Endothelial cell of umbilical vein (primary cell): ENCODE measurements around the gene PBX2. TPM values are rescaled to one million over a fixed set of nuclear protein-coding genes. Genes with fewer than 3 reads are reported as not detected.

Source experiments
- BruUV-seq: library from RNA; stranded (reverse); fragments of 400-500 nt; replicated peaks from 2 replicates; lab custom pipeline; 2021; lab: Mats Ljungman, UMichigan
- CTCF ChIA-PET: fragments of 300-600, 350-600 bp; sonication (Branson Sonifier 250); formaldehyde crosslinking; loops from one replicate; lab custom pipeline; 2021; ENCODE audit warnings: antibody characterized with exemption, inconsistent platforms; lab: Charles Lee
- POLR2A ChIA-PET: fragments of 300-600, 350-600 bp; sonication (Branson Sonifier 250); formaldehyde crosslinking; loops from one replicate; lab custom pipeline; 2021; ENCODE audit warnings: antibody characterized with exemption, inconsistent platforms; lab: Charles Lee
- DNase-seq: peaks from one replicate; pipeline ENCODE4 v3.0.0-alpha.2; 2011; ENCODE audit warnings: low read depth, low spot score
- FAIRE-seq: peaks from 2 replicates; lab custom pipeline; 2011; peaks lifted over from hg19 to GRCh38; lab: Jason Lieb, UNC
- H2AFZ ChIP-seq: 2 replicates; pipeline ENCODE4 v1.6.0; 2012; ENCODE audit warnings: low read depth, low read length, control low read depth, inconsistent platforms
- H3K27ac ChIP-seq: 2 replicates; pipeline ENCODE4 v1.5.1; 2011; ENCODE audit warnings: low read depth, mild to moderate bottlenecking, control low read depth, low read length, moderate library complexity; ENCODE audit not compliant: insufficient read depth
- H3K27me3 ChIP-seq, 2 experiments: 2 replicates each; pipeline versions ENCODE4 v1.6.0 to v1.6.1; 2011; ENCODE audit warnings: low read length in 2 of 2, mixed read lengths in 1 of 2; ENCODE audit not compliant: control insufficient read depth in 2 of 2, insufficient read depth in 2 of 2
- H3K36me3 ChIP-seq, 2 experiments: 2 replicates in 1 of 2; 3 replicates in 1 of 2; pipeline ENCODE4 v1.5.1; 2011; ENCODE audit warnings: low read length in 2 of 2, mild to moderate bottlenecking in 1 of 2, moderate library complexity in 1 of 2; ENCODE audit not compliant: control insufficient read depth in 2 of 2, insufficient read depth in 2 of 2; ENCODE audit errors: extremely low read depth in 1 of 2
- H3K4me1 ChIP-seq: 3 replicates; pipeline ENCODE4 v1.5.1; 2011; ENCODE audit warnings: mild to moderate bottlenecking, low read length; ENCODE audit not compliant: control insufficient read depth, insufficient read depth; ENCODE audit errors: extremely low read depth
- H3K4me2 ChIP-seq: 2 replicates; pipeline ENCODE4 v1.6.1; 2011; ENCODE audit warnings: low read length, control low read depth, mixed read lengths; ENCODE audit not compliant: insufficient read depth
- H3K4me3 ChIP-seq, 3 experiments: fragments of 200-600 bp in 1 of 3; sonication (generic), shearing (Covaris generic) in 1 of 3; replicated peaks in 1 of 3; 2 replicates each; pipeline ENCODE4 v1.5.1; 2011 to 2016; ENCODE audit warnings: control low read depth in 3 of 3, low read length in 3 of 3, mild to moderate bottlenecking in 2 of 3, inconsistent platforms in 1 of 3, low read depth in 1 of 3, moderate library complexity in 1 of 3; ENCODE audit not compliant: insufficient read depth in 1 of 3
- H3K79me2 ChIP-seq: 2 replicates; pipeline ENCODE4 v1.6.0; 2012; ENCODE audit warnings: low read length, inconsistent platforms; ENCODE audit not compliant: control insufficient read depth, insufficient read depth
- H3K9ac ChIP-seq: replicated peaks from 2 replicates; pipeline ENCODE3; 2011; ENCODE audit warnings: low read length, control low read depth; ENCODE audit not compliant: insufficient read depth; ENCODE audit errors: extremely low read depth
- H3K9me1 ChIP-seq: replicated peaks from 3 replicates; pipeline ENCODE4 v1.6.0; 2011; ENCODE audit warnings: mild to moderate bottlenecking, low read length; ENCODE audit not compliant: control insufficient read depth, insufficient read depth; ENCODE audit errors: extremely low read depth
- H3K9me3 ChIP-seq: replicated peaks from 2 replicates; pipeline ENCODE4 v1.5.1; 2012; ENCODE audit warnings: low read length, inconsistent platforms; ENCODE audit not compliant: control insufficient read depth, insufficient read depth
- H4K20me1 ChIP-seq: replicated peaks from 2 replicates; pipeline ENCODE3; 2011; ENCODE audit warnings: mild to moderate bottlenecking, low read length; ENCODE audit not compliant: control insufficient read depth, insufficient read depth; ENCODE audit errors: extremely low read depth
- EZH2 ChIP-seq: IDR thresholded peaks from 2 replicates; pipeline ENCODE4 v1.6.1; 2012; ENCODE audit warnings: borderline replicate concordance, low read depth, mild to moderate bottlenecking, moderate library complexity, low read length, inconsistent platforms; ENCODE audit not compliant: severe bottlenecking
- FOS ChIP-seq: IDR thresholded peaks from 2 replicates; pipeline ENCODE4 v1.6.1; 2011; ENCODE audit warnings: mild to moderate bottlenecking, low read length, moderate library complexity, borderline replicate concordance; ENCODE audit not compliant: insufficient read depth
- GATA2 ChIP-seq: IDR thresholded peaks from 2 replicates; pipeline ENCODE4 v1.7.0; 2011; ENCODE audit warnings: low read depth, mild to moderate bottlenecking, moderate library complexity, mixed read lengths, low read length; ENCODE audit not compliant: insufficient read length, insufficient read depth
- JUN ChIP-seq: IDR thresholded peaks from 2 replicates; pipeline ENCODE4 v1.6.1; 2011; ENCODE audit warnings: borderline replicate concordance, low read depth; ENCODE audit not compliant: insufficient read length, insufficient read depth
- MYC ChIP-seq: IDR thresholded peaks from one replicate; pipeline ENCODE4 v1.6.1; 2011; ENCODE audit warnings: mild to moderate bottlenecking, low read depth, low read length
- POLR2A ChIP-seq: IDR thresholded peaks from 2 replicates; pipeline ENCODE4 v1.6.1; 2012; ENCODE audit warnings: low read depth, mild to moderate bottlenecking, control low read depth, low read length
- POLR2AphosphoS5 ChIP-seq: IDR thresholded peaks from 2 replicates; pipeline ENCODE4 v1.6.1; 2012; ENCODE audit warnings: low read depth, mild to moderate bottlenecking, control low read depth, low read length, moderate library complexity; ENCODE audit not compliant: insufficient read depth
- dilution Hi-C: fragments of 300-500 bp; cut with MboI; formaldehyde crosslinking; loops from one replicate; pipeline ENCODE4 v1.15.0; 2019; ENCODE audit warnings: low sequenced_read_pairs; ENCODE audit not compliant: extremely low pct_ligation_motif_present
- intact Hi-C: fragments of 100-400 bp; cut with micrococcal nuclease; formaldehyde crosslinking; loops from one replicate; pipeline ENCODE4 v1.10.0; 2022
- polyA plus RNA-seq, 4 experiments: library from polyadenylated mRNA; depleted of rRNA in 3 of 4; stranded (reverse) in 3 of 4; unstranded in 1 of 4; fragments of >200 nt; gene quantifications; 2 replicates each; pipeline versions ENCODE4 v1.2.1 to v1.2.3, GENCODE V29; 2011 to 2012; ENCODE audit warnings: missing spikeins in 1 of 4
- total RNA-seq: library from RNA; stranded (reverse); gene quantifications from 2 replicates; pipeline ENCODE4 v1.2.3, GENCODE V29; 2021
- TF ChIP-seq, protein P1 (sequence below): IDR thresholded peaks from 2 replicates; pipeline ENCODE4 v1.6.1; 2011; ENCODE audit not compliant: insufficient read depth, insufficient read length
- TF ChIP-seq, protein P2 (sequence below), 2 donors: IDR thresholded peaks; 1 replicate in 1 of 2; 2 replicates in 1 of 2; pipeline ENCODE4 v1.5.1; 2011; ENCODE audit warnings: low read length in 2 of 2, mild to moderate bottlenecking in 2 of 2, moderate library complexity in 2 of 2, control low read depth in 1 of 2, inconsistent platforms in 1 of 2, low read depth in 1 of 2; ENCODE audit not compliant: insufficient read depth in 1 of 2; ENCODE audit errors: extremely low read depth in 1 of 2

Gene PBX2
- total and polyA plus RNA-seq, 2 donors (not counting 3 experiments of a cell fraction or from before 2014, with no cell fraction given), result 82.3 to 100 TPM

DNA sequence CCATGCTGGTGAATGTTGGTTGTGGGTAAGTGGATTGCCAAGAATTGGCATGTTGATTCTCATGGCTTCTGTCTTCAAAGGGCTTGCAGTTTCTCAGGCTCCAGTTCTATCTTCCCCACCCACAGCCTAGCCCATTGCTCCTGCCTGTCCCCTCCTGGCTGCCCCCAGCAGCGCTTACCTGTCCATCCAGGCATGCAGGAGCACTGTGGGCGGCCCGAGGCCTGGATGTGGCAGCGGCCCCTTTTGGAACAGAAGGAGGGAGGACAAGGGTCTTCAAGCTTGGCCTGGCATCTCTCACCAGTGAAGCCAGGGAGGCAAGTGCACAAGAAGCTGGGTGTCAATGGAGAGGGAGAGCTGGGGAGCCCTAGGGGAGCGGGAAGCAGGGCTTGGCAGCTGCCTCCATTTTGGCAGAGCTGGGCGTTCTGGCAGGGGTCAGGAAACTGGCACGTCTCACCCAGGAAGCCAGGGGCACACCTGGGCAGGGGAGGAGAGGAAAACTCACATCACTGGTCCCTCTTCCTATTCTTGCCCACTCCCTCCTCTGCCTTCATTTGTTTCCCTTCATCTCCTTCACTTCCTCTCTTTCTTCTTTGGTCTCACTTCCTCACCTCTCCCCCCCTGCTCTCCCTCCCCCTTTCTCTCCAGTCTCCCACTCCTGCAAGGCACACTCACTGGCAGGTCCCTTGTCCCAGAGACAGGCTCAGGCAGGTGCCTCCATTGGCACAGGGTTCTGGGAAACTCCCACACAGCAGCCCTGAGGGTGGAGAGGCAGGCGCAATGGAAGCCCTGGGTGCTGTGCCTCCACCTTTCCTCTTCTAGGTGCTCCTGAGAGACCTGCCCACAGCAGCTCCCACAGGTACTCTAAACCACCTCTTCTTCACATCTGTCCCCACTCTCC, 32.6 kb upstream of the PBX2 start:
- BruUV-seq, result no TSS peak
- Histone ChIP-seq H3K9me3 (no peaks in the 10 kb centered on the region), H3K36me3 (peaks cover 6 to 7% of the 10 kb centered on the region in 2 experiments), H3K27ac (no peak overlapping the region), H2AFZ (peak overlapping the region; percentile 58), H3K9me1 (no peaks in the 10 kb centered on the region), H3K4me1 (peaks cover 25% of the 10 kb centered on the region), H3K4me2 (peak overlapping the region; percentile 56), H3K79me2 (peaks cover 2% of the 10 kb centered on the region), H3K27me3 (no peaks in the 10 kb centered on the region), H3K4me3 (peak overlapping the region in 2 of 3 experiments; percentile 27 to 28), H3K9ac (no peak overlapping the region), H4K20me1 (no peaks in the 10 kb centered on the region)
- intact Hi-C loops, result no loop called here
- dilution Hi-C loops, result no loop called here
- ChIA-PET CTCF (interaction anchor here (0.8 to 1.4 kb wide), 3 partner anchors 23 to 616 kb away, joined by 3 to 4 read pairs (median 4); no protein-coding TSS in a partner anchor), POLR2A (interaction anchor here (0.6 kb wide), 1 partner anchor 94 kb away, joined by 4 read pairs; the partner anchor contains the start of gene ATF6B)
- no peak for TF ChIP-seq POLR2A
- TF ChIP-seq EZH2, result no peak
- TF ChIP-seq JUN, result no peak
- TF ChIP-seq FOS, result no peak
- no peak for TF ChIP-seq MYC
- TF ChIP-seq, protein P1, sequence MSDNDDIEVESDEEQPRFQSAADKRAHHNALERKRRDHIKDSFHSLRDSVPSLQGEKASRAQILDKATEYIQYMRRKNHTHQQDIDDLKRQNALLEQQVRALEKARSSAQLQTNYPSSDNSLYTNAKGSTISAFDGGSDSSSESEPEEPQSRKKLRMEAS, result no peak
- TF ChIP-seq, protein P2, sequence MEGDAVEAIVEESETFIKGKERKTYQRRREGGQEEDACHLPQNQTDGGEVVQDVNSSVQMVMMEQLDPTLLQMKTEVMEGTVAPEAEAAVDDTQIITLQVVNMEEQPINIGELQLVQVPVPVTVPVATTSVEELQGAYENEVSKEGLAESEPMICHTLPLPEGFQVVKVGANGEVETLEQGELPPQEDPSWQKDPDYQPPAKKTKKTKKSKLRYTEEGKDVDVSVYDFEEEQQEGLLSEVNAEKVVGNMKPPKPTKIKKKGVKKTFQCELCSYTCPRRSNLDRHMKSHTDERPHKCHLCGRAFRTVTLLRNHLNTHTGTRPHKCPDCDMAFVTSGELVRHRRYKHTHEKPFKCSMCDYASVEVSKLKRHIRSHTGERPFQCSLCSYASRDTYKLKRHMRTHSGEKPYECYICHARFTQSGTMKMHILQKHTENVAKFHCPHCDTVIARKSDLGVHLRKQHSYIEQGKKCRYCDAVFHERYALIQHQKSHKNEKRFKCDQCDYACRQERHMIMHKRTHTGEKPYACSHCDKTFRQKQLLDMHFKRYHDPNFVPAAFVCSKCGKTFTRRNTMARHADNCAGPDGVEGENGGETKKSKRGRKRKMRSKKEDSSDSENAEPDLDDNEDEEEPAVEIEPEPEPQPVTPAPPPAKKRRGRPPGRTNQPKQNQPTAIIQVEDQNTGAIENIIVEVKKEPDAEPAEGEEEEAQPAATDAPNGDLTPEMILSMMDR (IDR thresholded peaks at IDR 0.05; ENCODE audit: extremely low read depth in 1 of 2, insufficient read depth in 1 of 2, low read depth in 1 of 2, low read length in 2 of 2), result no peak
- no peak for TF ChIP-seq GATA2
- no peak for TF ChIP-seq POLR2AphosphoS5
- no peak for DNase-seq
- no peak for FAIRE-seq
